ENCODE measurements around the gene SHC1. TPM values are rescaled to one million over a fixed set of nuclear protein-coding genes. Genes with fewer than 3 reads are reported as not detected.
"Not testable (repeated sequence)": the region's sequence is repeated elsewhere in the genome, so short reads cannot be mapped to it uniquely, and the experiment has no call there.

Gene SHC1
- total RNA-seq, 1 experiment from 2014 or later: 885 TPM

GRCh38 chr1:154978360-154978759, 7.8 kb upstream of the SHC1 start:
- no peak overlapping the region for H3K4me3 Mint-ChIP-seq (ENCODE audit: unreplicated experiment)
- H3K36me3 Mint-ChIP-seq (ENCODE audit: insufficient read depth, unreplicated experiment): peaks cover 36% of the 10 kb centered on the region
- H3K27me3 Mint-ChIP-seq (ENCODE audit: insufficient read depth, unreplicated experiment): no peaks in the 10 kb centered on the region
- peaks cover 9% of the 10 kb centered on the region for H3K4me1 Mint-ChIP-seq (ENCODE audit: insufficient read depth, unreplicated experiment)
- BruUV-seq (replicated peaks): no TSS peak
- no peaks in the 10 kb centered on the region for H3K9me3 Mint-ChIP-seq (ENCODE audit: unreplicated experiment)
- POLR2A ChIA-PET: interaction anchor here (0.7 to 41.1 kb wide), 5 partner anchors 7 to 1140 kb away, joined by 3 to 1917 read pairs (median 312); partner anchors contain the start of genes CKS1B, FLAD1, LENEP and PBXIP1
- no peak overlapping the region for H3K27ac Mint-ChIP-seq (ENCODE audit: low read depth, unreplicated experiment)
- intact Hi-C loops (cut with micrococcal nuclease): no loop called here
- CTCF ChIA-PET: interaction anchor here (0.6 to 3.0 kb wide), 6 partner anchors 10 to 192 kb away, joined by 3 to 17 read pairs (median 3); no protein-coding TSS in a partner anchor
- no peak for DNase-seq (ENCODE audit: unreplicated experiment)
- no peak for TF ChIP-seq CTCF (IDR thresholded peaks at IDR 0.05; ENCODE audit: unreplicated experiment)

- intact Hi-C loops (cut with micrococcal nuclease); H3K4me3 Mint-ChIP-seq (ENCODE audit: unreplicated experiment): not testable (repeated sequence)
- CTCF ChIA-PET: interaction anchor here (0.6 to 3.0 kb wide), 8 partner anchors 11 to 497 kb away, joined by 3 to 17 read pairs (median 4); no protein-coding TSS in a partner anchor
These were observed 7.2 kb upstream of the SHC1 start for GRCh38 chr1:154977762-154978161.

GRCh38 chr1:154975409-154976059, 5.0 kb upstream of the SHC1 start:
- no peak overlapping the region for H3K4me3 Mint-ChIP-seq (ENCODE audit: unreplicated experiment)
- H3K27me3 Mint-ChIP-seq (ENCODE audit: insufficient read depth, unreplicated experiment): no peaks in the 10 kb centered on the region
- no peak overlapping the region for H3K27ac Mint-ChIP-seq (ENCODE audit: low read depth, unreplicated experiment)
- no peak for TF ChIP-seq CTCF (IDR thresholded peaks at IDR 0.05; ENCODE audit: unreplicated experiment)
- no peaks in the 10 kb centered on the region for H3K9me3 Mint-ChIP-seq (ENCODE audit: unreplicated experiment)
- ChIA-PET POLR2A (interaction anchor here (0.6 to 41.1 kb wide), 20 partner anchors 5 to 1009 kb away, joined by 3 to 1917 read pairs (median 7); partner anchors contain the start of genes ADAM15, CKS1B, EFNA1 and EFNA4), CTCF (interaction anchor here (0.6 to 3.0 kb wide), 8 partner anchors 9 to 42 kb away, joined by 3 to 17 read pairs (median 4); no protein-coding TSS in a partner anchor)
- H3K4me1 Mint-ChIP-seq (ENCODE audit: insufficient read depth, unreplicated experiment): peaks cover 32% of the 10 kb centered on the region
- peak; percentile 66 for DNase-seq (ENCODE audit: unreplicated experiment)
- peaks cover 35% of the 10 kb centered on the region for H3K36me3 Mint-ChIP-seq (ENCODE audit: insufficient read depth, unreplicated experiment)
- BruUV-seq (replicated peaks): TSS peak; percentile 49
- intact Hi-C loops (cut with micrococcal nuclease): no loop called here

More at GRCh38 chr1:154977762-154978161, 7.2 kb upstream of the SHC1 start:
- BruUV-seq (replicated peaks); DNase-seq (ENCODE audit: unreplicated experiment); H3K27ac Mint-ChIP-seq (ENCODE audit: low read depth, unreplicated experiment); H3K9me3 Mint-ChIP-seq (ENCODE audit: unreplicated experiment); H3K27me3 Mint-ChIP-seq (ENCODE audit: insufficient read depth, unreplicated experiment): not testable (repeated sequence)
- peaks cover 36% of the 10 kb centered on the region for H3K36me3 Mint-ChIP-seq (ENCODE audit: insufficient read depth, unreplicated experiment)
- peaks cover 12% of the 10 kb centered on the region for H3K4me1 Mint-ChIP-seq (ENCODE audit: insufficient read depth, unreplicated experiment)
- POLR2A ChIA-PET: interaction anchor here (0.8 to 41.1 kb wide), 6 partner anchors 7 to 1140 kb away, joined by 3 to 1917 read pairs (median 234); partner anchors contain the start of genes ADAM15, CKS1B, FLAD1 and LENEP

GRCh38 chr1:154974808-154975408, 4.4 kb upstream of the SHC1 start:
- intact Hi-C loops (cut with micrococcal nuclease): loop anchor here (1.0 to 5.0 kb wide), 2 partner anchors 27 to 197 kb away; partner anchors contain the start of genes KRTCAP2, TRIM46 and ZBTB7B
- TF ChIP-seq CTCF (IDR thresholded peaks at IDR 0.05; ENCODE audit: unreplicated experiment): no peak
- peak; percentile 100 for DNase-seq (ENCODE audit: unreplicated experiment)
- Mint-ChIP-seq H3K27ac (ENCODE audit: low read depth, unreplicated experiment) (no peak overlapping the region), H3K4me3 (ENCODE audit: unreplicated experiment) (no peak overlapping the region), H3K27me3 (ENCODE audit: insufficient read depth, unreplicated experiment) (no peaks in the 10 kb centered on the region), H3K9me3 (ENCODE audit: unreplicated experiment) (no peaks in the 10 kb centered on the region), H3K4me1 (ENCODE audit: insufficient read depth, unreplicated experiment) (peaks cover 32% of the 10 kb centered on the region), H3K36me3 (ENCODE audit: insufficient read depth, unreplicated experiment) (peaks cover 37% of the 10 kb centered on the region)
- no TSS peak for BruUV-seq (replicated peaks)
- CTCF ChIA-PET: interaction anchor here (0.6 to 6.7 kb wide), 7 partner anchors 7 to 494 kb away, joined by 3 to 64 read pairs (median 5); partner anchors contain the start of genes PBXIP1 and ZBTB7B
- POLR2A ChIA-PET: interaction anchor here (0.6 to 41.1 kb wide), 23 partner anchors 4 to 755 kb away, joined by 3 to 1917 read pairs (median 9); partner anchors contain the start of genes ADAM15, CKS1B, EFNA1 and EFNA3
